GM19455 (cell line): ENCODE data around the gene NFATC4.
"Not testable (repeated sequence)": the region's sequence is repeated elsewhere in the genome, so short reads cannot be mapped to it uniquely, and the experiment has no call there.

ENCODE experiments used
- ATAC-seq: cut with Tn5 transposase; IDR thresholded peaks from one replicate; pipeline ENCODE4 v1.9.1; 2021; ENCODE audit not compliant: unreplicated experiment

NFATC4 gene

DNA sequence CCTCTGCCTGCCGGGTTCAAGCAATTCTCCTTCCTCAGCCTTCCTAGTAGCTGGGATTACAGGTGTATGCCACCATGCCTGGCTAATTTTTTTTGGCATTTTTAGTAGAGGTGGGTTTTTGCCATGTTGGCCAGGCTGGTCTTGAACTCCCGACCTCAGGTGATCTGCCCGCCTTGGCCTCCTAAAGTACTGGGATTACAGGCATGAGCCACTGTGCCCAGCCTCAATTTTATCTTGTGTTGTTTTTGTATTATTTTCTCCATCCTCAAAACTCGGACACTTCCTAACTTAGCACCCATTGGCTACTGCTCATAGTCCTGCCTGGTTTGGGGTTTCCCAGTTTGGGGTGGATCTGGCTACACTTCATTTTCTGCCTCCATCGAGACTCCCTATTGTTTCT lies 19.6 kb downstream of the NFATC4 start:
- not testable (repeated sequence) for ATAC-seq

DNA sequence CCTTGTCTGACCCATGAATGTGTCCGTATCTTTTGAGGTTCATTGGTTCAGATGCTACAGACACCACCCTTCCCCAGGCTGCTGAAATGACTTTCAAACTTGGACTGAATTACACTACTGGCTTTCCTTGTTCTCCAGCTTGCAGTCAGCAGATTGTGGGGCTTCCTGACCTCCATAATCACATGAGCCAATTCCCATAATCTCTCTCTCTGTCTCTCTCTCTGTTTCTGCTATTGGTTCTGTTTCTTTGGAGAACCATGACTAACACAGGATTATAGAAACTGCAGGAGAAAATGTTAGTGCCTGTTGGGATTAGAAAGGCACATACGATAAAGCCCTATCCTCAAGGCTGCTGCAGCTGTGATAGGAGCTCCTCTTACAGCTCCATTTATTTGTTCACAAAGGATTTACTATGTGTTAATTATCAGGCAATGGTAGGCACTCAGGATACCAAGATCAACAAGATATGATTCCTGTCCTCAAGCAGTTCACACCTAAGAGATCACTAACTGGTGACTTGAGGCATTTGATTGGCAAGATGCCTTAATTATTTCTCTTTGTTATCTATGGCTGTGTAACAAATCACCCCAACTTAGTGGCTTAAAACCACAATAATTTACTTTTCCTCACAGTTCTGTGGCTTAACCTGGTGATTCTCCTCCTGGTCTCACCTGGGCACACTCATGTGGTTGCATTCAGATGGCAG lies 20.6 kb downstream of the NFATC4 start:
- no peak for ATAC-seq

DNA sequence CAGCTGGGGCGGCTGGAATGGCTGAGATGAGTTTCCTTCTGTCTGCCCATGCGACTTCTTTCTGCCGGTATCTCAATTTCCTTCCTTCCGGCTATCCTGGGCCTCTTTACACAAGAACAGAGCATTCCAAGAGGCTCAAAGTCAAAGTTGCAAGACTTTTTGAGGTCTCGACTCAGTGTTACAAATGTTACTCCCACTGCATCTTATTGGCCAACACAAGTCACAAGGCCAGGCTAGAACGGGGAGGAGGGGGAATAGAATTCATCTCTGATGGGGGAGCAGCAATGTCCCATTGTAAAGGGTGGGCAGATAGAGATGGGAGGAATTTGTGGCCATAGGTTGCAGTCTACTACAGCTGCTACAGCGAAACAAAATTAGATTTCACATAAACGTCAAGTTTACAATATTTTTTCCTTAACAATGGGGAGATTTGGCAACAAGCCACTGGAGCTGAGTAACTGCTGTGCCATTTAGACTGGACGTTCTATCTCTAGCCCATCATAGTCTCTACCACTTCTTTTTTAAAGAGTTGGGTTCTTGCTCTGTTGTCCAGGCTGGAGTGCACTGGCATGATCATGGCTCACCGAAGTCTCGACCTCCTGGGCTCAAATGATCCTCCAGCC lies 21.4 kb downstream of the NFATC4 start:
- no peak for ATAC-seq

DNA sequence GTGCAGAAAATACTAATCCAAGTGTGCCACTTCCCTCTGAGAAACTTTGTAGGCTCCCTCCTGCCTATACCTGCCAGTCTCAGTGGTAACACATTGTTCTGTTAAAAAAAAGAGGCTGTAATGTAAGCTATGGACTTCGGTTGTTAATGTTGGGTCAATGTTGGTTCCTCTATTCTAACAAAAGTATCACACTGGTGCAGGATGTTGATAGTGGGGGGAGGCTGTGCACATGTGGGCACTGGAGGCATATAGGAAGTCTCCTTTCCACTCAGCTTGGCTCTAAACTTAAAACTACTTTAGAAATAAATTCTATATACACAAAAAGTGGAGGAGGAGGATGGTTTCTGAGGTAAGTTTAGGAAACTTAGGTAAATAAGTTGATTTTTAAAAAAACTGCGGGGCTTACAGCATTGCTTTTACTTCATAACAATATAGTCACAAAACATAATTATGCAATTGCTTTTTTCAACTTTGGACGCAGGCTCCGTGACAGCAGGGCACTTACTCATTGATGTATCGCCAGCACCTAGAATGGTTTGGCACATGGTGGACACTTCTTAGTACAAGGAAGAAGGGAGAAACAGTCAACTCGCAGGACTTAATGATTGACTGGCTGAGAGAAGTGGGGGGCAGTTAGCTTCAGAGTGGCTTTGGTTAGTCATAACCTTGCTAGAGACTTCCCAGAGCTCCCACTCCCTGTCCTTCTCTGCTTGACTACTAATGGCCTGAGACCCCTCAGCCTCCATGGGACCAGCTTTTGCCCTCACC lies 22.9 kb downstream of the NFATC4 start:
- no peak for ATAC-seq

DNA sequence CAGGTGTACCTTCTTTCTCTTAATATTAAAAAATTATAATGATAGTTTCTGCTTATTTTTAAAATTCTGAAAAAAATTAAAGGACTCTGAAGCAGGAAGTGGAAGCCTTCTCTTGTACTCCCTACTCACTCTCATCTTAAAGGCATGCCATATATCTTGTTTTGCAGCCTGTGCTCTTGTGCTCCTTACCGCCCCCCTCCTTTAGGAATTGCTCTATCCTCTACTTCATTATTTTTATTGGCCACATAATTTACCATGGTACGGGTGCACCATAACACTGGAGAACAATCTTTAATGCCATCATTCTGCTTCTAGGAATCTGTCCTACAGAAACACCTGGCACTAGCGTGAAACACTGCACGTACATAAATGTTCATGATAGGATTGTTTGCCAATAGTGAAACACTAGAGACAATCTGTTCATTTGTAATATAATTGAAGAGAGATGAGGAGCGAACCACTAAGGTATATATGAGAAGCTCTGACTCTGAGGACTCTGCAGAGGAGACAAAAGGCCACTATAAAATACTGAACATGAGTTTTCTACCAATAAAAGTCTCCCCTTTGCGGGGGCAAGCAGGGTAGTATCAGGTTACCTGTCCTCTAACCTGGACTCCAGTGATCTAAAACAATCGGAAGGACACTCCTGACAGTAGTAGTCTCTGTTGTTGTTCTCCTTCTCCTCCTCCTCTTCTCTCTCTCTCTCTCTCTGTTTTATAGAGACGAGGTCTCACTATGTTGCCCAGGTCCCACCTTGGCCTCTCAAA lies 24.5 kb downstream of the NFATC4 start:
- no peak for ATAC-seq

DNA sequence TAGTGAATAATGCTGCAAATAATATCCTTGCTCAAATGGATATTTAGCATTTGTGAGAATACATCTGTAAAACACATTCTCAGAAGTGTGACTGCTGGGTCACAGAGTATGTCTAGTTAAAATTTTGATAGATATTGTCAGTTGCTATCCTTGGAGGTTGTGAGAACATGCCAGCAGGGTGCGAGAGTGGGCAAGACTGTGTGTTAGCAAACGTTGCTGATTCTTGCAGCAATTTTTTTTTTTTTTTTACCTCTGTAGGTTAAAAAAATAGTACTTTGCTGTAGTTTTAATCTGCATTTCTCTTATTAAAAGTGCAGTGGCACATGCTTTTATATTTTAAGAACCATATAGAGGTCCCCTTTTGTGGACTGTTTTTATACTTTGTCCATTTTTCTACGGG lies 26.3 kb downstream of the NFATC4 start:
- no peak for ATAC-seq

DNA sequence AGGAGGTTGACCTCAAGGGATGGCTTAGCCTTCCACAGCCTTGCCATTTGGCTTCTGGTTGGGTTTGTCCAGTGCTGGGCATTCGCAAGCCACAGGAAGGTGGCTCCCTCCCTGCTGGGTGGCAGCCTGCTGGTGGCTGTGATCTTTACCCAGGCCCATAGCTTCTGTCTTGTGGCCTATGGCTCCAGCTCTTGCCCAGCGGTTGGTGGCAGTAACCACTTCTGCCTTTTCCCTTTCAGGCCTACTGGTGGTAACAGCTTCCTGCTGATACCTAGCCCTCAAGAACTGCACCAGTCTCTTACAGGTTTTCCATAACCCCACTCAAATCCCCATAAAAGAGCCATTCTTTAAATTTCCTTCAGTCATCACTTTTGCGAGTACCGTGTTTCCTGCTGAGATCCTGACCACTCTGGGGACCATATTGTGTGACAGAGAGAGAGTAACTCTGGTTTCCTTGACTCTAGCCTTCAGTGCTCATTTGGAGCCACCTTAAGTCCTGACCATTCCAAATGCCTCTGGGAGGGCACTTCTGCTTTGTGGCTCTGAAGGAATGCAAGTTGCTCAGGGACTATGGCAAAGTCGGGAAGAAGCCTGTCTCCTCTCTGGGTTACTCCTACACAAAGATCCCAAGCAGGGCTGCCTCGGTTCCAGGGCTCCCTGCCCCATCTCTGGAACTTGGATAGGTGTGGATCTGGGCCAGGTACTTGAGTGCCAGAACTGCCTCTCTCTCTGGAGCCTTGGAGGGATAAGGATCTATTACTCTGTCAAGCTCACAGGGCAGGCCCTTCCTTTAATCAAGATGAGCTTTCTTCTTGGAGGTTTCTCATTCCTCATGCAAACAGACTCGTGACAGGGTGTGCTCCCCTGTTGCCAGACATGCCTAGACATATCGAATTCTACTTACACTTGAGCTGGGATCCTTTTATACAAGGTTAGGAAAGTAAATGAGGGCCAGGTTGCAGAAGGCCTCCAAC lies 27.9 kb downstream of the NFATC4 start:
- no peak for ATAC-seq

DNA sequence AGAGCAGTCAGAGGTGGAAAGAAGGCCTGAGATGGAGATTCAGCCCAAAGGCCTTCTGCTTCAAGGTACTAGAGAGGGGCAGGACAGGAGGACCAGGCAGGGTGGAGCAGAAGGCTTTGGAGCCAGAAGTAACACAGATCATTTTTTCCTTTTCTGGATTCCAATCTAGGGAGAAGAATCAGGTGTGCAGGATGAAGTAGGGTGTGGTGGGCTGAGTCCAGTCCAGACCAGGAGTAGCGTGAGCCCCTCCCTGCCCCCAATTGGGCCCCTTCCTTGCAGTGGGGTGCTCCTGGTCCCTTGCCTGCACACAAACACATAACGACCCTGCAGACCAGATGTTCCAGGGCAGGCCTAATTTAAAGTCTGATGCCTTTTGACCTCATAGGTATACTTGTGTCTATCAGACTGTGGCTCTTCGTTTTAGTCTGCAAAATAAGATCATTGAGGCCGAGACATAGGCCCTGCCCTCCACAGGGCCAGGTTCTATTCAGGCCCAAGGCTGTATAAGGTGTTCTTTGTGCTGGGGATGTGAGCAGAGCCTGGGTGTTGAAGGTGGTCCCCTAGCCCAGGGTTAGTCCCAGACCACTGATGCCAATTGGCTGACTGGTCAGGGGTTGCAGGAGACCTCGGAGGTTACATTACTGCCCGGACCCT lies 29.8 kb downstream of the NFATC4 start:
- ATAC-seq = no peak

DNA sequence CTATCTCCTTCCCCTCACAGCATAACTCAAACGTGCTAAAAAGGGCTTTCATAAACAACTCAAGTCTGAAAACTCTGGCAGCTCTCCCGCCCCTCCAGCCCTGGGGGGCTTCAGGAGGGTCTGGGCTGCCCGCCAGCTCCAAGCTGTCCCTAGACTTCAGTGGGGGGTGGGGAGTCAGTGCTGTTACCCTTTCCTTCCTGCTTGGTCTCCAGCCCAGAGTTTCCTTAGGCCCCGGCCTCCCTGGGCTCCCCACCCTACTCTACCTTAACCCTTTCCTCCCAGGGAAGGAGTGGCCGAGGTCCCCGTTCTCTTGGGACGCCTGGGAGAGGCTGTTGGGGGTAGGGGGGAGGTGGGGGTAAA lies 30.3 kb downstream of the NFATC4 start:
- no peak for ATAC-seq

DNA sequence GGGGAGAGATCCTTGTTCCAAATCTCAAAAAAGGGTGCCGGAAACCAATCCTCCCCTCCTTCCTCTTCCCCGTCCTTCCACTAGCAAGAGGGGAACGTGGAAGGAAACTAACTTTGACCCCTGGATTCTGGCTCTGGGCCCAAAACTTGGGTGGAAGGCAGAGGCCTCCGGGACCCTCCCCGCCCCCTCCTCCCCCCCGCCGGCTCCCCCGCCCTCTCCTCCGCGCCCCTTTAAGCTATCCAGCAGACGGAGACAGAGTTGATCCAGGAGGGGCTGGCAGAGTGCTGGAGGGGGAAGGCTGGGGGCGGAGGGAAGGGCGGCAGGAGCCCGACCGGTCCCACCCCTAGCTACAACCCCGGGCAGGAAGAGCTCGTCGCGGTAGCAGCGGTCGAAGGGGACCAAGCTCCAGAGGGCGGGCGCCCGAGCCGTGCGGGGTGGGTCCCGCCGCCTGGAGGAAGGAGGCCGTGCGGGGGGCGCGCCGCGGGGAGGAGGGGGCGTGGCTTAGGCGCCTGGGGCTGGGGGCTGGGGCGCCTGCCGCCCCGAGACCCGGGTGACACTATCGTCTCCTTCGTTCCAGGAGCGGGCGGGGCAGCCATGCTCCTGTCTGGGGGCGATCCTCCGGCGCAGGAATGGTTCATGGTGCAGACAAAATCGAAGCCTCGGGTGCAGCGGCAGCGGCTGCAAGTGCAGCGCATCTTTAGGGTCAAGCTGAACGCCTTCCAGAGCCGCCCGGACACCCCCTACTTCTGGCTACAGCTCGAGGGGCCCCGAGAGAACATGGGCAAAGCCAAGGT lies 30.9 kb downstream of the NFATC4 start, which contains the start of gene NYNRIN:
Gene NYNRIN (plus strand): TSS at position 351 of the 794 bp plus-strand sequence. CDS start 244 bp downstream, at position 595.
- no peak for ATAC-seq

DNA sequence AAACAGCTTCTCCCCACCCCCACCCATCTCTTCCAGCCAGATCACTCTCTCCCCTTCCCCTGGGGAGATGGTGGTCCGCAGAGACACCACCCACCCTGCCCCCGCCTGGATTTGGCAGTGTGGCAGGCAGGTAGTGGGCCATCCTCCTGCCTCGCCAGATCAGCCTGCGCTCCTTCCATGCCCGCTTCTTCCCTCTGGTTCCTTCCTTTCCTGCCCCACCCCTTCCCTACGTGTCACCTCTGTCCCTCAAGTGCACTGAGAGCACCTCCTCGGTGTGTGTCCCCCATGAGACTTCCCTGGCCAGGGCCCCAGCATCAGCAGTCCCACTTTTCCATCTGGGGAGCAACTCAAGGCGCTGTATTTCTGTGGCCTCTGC lies 31.5 kb downstream of the NFATC4 start:
- ATAC-seq = no peak

DNA sequence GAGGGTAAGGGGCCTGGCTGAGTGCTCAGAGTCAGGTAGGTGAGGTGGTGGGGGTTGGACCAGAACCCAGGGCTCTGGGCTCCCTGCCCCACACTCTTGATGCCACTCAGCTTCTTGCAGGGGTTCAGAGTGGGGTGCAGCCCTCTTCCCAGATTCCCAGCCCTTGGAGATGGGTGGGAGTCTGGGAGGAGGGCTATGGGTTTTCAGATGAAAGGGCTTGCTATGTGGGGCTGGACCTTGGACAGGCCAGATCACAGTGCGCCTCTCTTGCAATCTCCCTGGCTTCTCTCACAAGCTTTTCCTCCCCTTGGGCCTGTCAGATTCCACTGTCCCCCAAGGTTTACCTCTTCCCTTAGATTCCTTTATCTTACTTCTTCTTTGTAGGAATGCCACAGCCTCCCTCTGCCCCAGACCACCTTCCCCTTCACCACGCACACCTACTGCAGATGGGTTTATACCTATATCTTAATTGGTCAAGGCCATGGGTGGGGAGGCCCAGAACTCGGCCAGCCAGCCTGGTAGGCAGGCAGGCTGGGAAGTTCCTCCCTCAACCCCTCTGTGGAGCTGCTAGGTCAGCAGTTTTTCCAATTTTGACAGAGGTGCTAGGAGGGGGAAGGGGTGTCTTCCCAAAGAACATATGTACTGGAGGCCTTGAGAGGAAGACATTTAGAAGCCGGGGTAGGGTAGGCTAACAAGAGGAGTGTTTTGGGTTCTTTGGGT lies 32.2 kb downstream of the NFATC4 start:
- no peak for ATAC-seq

DNA sequence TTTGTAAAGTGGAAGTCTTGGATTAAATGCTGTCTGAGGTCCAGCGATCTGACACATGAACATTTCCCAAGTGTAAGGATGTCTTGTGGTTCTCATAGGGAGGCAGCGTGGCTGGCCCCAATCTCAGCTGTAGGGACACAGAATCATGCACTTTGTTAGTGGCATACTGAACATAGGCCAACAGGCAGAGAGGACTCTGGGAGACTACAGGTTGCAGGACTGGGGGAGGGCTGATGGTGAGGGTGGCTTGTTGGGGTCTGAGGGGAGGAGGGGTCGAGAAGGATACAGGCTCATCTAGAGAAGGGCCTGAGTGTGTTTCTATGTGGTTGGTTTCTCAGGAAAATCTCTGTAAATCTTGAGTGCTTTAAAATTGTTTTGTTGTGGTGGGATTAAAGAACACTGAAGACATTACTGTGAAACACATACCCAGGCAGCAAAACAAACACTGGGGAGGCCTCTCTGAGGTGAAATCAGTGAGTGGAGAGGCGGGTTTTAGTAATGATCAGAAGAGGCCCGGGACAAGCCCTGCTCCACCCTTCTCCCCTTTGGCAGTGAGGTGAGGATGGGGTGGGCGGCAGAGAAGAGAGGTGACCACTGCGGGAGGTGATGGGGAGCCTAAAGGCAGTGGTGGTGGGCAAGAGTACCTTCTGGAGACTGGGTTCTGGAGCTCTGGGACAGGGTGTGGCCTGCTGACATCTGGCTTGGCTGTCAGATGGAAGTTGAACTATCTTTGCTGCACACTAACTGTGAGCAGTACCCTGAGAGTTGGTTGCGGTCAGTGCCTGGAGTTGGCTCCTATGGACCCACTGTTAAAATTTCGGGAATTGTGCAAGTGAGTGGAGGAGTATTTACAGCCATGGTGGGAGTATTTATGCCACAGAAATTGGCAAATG lies 34.1 kb downstream of the NFATC4 start:
- ATAC-seq = no peak

DNA sequence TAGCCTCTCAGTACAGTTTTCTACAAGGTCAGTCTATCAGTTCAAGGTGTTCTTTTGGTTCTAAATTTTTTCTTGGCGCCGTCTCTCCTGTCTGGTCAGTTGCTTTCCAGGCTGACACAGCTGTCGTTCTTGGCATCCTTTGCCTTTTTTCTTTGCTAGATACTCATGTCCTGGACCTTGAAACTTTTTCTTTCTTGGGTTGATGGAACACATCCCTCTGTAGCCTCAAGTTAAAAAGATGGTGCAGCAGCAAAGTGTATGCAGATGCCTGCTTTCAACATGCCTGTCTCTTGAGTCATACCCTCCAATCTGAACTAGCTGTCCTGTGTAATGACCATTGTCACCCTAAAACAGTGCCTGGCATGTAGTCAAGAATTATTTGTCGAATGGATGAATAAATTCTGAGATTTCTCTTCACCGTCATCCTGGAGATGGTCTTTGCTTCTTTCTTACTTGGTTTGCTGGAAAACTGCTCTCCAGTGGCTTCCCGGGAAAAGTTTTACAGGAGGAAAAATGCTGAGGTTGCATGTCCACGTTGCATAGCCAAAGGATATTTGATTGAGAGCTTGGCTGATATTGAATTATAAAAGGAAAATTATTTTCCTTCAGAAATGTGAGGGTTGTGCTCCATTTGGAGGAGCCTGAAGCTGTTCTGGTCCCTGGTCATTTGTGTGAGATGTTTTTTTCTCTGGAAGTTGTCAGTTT lies 35.5 kb downstream of the NFATC4 start:
- ATAC-seq = no peak

DNA sequence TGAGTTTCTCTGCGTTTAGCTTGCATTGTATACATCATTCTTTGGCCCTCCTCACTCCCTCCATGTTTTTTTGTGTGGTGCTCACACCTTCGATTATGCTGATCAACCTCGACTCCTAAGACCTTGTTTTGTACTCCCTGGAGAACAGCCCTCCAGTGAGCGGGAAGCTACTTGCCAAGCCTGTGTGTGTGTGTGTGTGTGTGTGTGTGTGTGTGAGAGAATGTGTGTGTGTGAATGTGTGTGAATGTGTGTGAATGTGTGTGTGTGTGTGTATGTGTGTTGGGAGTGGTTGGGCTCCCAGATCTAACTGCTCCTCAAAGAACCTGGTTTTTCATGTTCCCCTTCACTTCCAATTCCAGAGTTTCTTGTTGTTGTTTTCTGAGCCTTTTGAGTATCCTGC lies 36.8 kb downstream of the NFATC4 start:
- no peak for ATAC-seq

DNA sequence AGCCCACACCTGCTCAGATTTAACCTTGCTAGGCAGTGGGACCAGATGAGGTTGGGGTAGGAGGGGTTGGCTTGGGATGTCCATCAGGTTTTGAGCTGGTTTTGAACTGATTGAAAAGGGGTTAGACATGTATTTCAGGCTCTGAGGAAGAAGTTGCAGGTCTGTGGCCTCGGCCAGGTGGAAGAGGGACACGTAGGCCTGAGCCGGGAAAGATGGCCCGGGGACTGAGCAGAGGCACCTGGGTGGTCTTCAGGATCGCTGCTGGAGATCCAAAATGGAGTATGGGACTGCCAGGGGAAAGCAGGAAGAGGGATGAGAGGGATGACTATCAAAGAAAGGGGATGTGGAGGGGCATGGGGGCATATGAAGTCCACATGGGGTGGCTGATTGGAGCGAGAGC lies 38.4 kb downstream of the NFATC4 start:
- no peak for ATAC-seq
